Measurements from ENCODE around the gene NONO.

GRCh38 chrX:71292669-71293365 is 9.4 kb downstream of the NONO start:
- TF ChIP-seq CTCF (conservative IDR thresholded peaks at IDR 0.05) (no peak), ZFX (IDR thresholded peaks at IDR 0.05) (no peak)

Measured in C4-2B (cell line).